DOHH2 (cell line): ENCODE results near the gene CGNL1.

Experiments
- EZH2phosphoT487 ChIP-seq: fragments of 200-600 bp; sonication (generic); IDR thresholded peaks from 2 replicates; pipeline ENCODE4 v1.6.1; 2017; ENCODE audit warnings: borderline replicate concordance, mild to moderate bottlenecking, antibody characterized with exemption, low read length, moderate library complexity, mixed read lengths
- TF ChIP-seq, protein P1 (sequence below): fragments of 200-600 bp; sonication (generic); IDR thresholded peaks from one replicate; pipeline ENCODE4 v1.5.1; 2014; ENCODE audit warnings: antibody characterized with exemption, mild to moderate bottlenecking, low read depth, low read length; ENCODE audit not compliant: poor library complexity, severe bottlenecking

GRCh38 chr15:57329582-57330367, 46.5 kb upstream of the CGNL1 start:
- TF ChIP-seq, protein P1, sequence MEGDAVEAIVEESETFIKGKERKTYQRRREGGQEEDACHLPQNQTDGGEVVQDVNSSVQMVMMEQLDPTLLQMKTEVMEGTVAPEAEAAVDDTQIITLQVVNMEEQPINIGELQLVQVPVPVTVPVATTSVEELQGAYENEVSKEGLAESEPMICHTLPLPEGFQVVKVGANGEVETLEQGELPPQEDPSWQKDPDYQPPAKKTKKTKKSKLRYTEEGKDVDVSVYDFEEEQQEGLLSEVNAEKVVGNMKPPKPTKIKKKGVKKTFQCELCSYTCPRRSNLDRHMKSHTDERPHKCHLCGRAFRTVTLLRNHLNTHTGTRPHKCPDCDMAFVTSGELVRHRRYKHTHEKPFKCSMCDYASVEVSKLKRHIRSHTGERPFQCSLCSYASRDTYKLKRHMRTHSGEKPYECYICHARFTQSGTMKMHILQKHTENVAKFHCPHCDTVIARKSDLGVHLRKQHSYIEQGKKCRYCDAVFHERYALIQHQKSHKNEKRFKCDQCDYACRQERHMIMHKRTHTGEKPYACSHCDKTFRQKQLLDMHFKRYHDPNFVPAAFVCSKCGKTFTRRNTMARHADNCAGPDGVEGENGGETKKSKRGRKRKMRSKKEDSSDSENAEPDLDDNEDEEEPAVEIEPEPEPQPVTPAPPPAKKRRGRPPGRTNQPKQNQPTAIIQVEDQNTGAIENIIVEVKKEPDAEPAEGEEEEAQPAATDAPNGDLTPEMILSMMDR = no peak
- TF ChIP-seq EZH2phosphoT487 = no peak
